Tibial artery (tissue), 4 donors: ENCODE measurements around the gene SBNO2.
A peak's percentile ranks its signal among the peaks of the same experiment; 100 is the strongest.

Source experiments
- DNase-seq, 2 donors: peaks; one replicate each; pipeline ENCODE4 v3.0.0-alpha.2; 2019
- H3K27ac ChIP-seq, 2 donors: fragments of 200-600 bp; sonication (generic) in 1 of 2; 1 replicate in 1 of 2; 2 replicates in 1 of 2; pipeline ENCODE4 v1.5.1; 2018 to 2019; ENCODE audit warnings: mild to moderate bottlenecking in 1 of 2
- H3K27me3 ChIP-seq, 2 donors: fragments of 200-600 bp; sonication (generic) in 1 of 2; one replicate each; pipeline versions ENCODE4 v1.5.1 to v1.6.0; 2016 to 2019
- H3K36me3 ChIP-seq, 3 donors: fragments of 200-600 bp; sonication (generic) in 2 of 3; one replicate each; pipeline ENCODE4 v1.5.1; 2016 to 2019; ENCODE audit warnings: mild to moderate bottlenecking in 2 of 3
- H3K4me1 ChIP-seq, 4 donors: fragments of 200-600 bp; sonication (generic) in 2 of 4; 1 replicate in 3 of 4; 2 replicates in 1 of 4; pipeline ENCODE4 v1.5.1; 2016 to 2019
- H3K4me3 ChIP-seq, 2 donors: fragments of 200-600 bp; sonication (generic) in 1 of 2; 1 replicate in 1 of 2; 2 replicates in 1 of 2; pipeline ENCODE4 v1.5.1; 2018 to 2019; ENCODE audit warnings: mild to moderate bottlenecking in 2 of 2
- H3K9me3 ChIP-seq, 3 donors: fragments of 200-600 bp; sonication (generic) in 1 of 3; one replicate each; pipeline ENCODE4 v1.5.1; 2016 to 2019
- CTCF ChIP-seq, 2 experiments: fragments of 200-600 bp in 1 of 2; fragments of 450-650 bp in 1 of 2; IDR thresholded peaks; one replicate each; pipeline ENCODE4 v1.5.1; 2017 to 2019; ENCODE audit warnings: antibody characterized with exemption in 2 of 2, mild to moderate bottlenecking in 1 of 2, moderate library complexity in 1 of 2
- intact Hi-C: fragments of 100-400 bp; cut with DNase I; formaldehyde crosslinking; loops from one replicate; pipeline ENCODE4 v1.15.0; 2023; ENCODE audit warnings: low total_unique reads

Gene SBNO2

DNA sequence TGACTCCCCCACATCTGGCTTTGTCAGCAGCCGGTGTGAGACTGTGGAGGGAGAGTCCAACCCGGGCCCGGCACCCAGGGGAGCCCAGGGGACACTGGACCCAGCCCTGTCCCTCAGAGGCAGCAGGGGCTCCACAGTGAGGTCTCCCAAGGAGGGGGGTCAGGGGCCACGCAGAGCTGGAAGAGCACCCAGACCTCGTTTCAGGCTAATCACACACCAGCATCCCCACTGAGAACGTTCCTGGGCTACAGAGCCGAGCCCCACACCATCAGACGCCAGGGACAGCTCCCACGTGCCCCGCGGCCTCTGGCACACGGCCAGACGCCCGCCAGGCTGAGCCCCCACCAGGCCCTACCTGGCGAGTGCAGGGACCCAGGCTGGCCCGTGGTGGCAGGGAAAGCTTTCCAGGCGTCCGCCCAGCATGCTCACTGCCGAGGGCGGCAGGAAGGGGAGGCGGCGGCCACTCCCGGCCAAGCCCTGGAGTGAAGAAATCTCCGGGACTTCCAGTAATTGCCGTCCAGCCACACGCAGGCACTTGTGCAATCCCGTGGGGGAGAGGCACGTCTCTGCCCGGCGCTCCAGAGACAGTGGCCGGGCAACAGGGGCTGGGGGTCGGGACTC, 19.2 kb downstream of the SBNO2 start:
- H3K4me3 ChIP-seq, result peak overlapping the region; percentile 1 to 24
- H3K27me3 ChIP-seq, result no peaks in the 10 kb centered on the region
- H3K27ac ChIP-seq, result peak overlapping the region; percentile 79 to 92
- H3K9me3 ChIP-seq, result no peaks in the 10 kb centered on the region
- peaks cover 0 to 69% (median 51%) of the 10 kb centered on the region in 4 donors for H3K4me1 ChIP-seq
- peaks cover 5 to 58% (median 19%) of the 10 kb centered on the region in 3 donors for H3K36me3 ChIP-seq
- TF ChIP-seq CTCF (IDR thresholded peaks at IDR 0.05), result peak in 1 of 2 experiments; percentile 25
- DNase-seq, result peak; percentile 92 to 95
- intact Hi-C loops, result no loop called here

- H3K9me3 ChIP-seq, result no peaks in the 10 kb centered on the region
- no peak for DNase-seq
- H3K36me3 ChIP-seq, result peaks cover 5 to 64% (median 26%) of the 10 kb centered on the region in 3 donors
- no peak for TF ChIP-seq CTCF (IDR thresholded peaks at IDR 0.05)
- intact Hi-C loops, result no loop called here
- H3K4me1 ChIP-seq, result peaks cover 0 to 69% (median 51%) of the 10 kb centered on the region in 4 donors
- H3K4me3 ChIP-seq, result peak overlapping the region; percentile 1 to 24
- peak overlapping the region; percentile 79 to 92 for H3K27ac ChIP-seq
- no peaks in the 10 kb centered on the region for H3K27me3 ChIP-seq
Observed at GRCh38 chr19:1153891-1154730, 20.0 kb downstream of the SBNO2 start.

DNA sequence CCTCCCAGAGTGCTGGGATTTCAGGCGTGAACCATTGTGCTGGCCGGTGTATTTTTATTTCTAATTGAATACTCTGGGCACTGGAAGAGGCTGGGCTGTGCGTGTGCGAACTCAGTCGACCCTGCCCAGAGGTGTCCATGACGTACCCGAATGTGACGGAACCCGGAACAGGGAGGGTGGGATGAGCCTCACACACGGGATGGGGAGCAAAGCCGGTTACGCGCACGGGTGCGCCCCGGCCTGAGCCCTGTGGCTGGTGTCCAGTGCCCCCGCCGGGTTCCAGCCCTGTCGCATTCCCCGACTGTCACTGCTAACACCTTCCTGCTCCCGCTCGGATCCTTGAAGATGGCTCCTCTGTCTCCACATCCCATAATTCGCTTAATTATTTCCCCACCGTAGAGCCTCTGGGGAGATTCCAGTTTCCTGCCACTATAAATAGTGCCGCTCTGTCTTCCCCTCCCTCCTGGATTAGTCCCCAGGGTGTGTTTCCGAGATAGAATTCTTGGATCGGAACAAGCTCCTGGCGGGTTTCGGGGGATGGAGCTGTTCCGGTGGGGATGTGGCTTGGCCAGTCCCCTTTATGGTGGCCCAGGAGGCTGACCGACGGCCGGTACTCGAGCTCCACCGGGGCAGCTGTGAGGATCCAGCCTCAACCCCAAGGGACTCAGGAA, 22.0 kb downstream of the SBNO2 start:
- DNase-seq, result peak in 1 of 2 donors; percentile 51
- no peaks in the 10 kb centered on the region for H3K9me3 ChIP-seq
- H3K27me3 ChIP-seq, result no peaks in the 10 kb centered on the region
- peaks cover 0 to 63% (median 51%) of the 10 kb centered on the region in 4 donors for H3K4me1 ChIP-seq
- intact Hi-C loops, result no loop called here
- TF ChIP-seq CTCF (IDR thresholded peaks at IDR 0.05), result no peak
- H3K4me3 ChIP-seq, result peak overlapping the region; percentile 2 to 3
- H3K36me3 ChIP-seq, result peaks cover 7 to 62% (median 24%) of the 10 kb centered on the region in 3 donors
- peak overlapping the region; percentile 63 to 66 for H3K27ac ChIP-seq

DNA sequence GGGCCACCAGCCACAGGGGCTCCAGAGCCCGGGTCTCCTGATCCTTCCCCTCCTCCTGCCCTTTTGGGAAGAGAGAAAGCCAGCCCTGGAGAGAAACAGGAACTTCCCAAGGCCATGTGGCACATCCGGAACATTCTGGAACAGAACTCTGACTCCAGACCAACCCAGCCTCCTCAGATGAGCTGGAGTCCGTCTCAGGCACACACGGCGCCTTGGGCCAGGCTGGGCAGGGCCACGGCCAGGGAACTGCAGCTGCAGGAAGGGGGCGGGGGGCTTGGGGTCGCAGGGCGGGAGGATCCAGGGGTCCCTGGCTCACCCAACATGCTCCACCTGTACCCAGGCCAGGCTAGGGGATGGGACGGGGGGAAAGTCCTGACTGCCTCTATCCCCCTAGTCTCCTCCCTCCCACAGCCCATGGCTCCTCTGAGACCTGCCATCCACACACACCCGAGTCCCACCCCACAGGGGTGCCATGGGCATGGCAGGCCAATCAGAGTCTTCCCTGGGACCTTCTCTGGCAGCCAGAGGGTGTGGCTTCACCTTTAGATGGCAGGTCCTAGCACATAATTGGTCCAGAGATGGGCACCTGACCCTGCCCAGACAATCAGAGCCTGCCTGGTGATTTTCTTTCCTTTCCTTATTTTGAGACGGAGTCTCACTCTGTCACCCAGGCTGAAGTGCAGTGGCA, 22.9 kb downstream of the SBNO2 start:
- peak in 1 of 2 donors; percentile 44 for DNase-seq
- no peak overlapping the region for H3K4me3 ChIP-seq
- peaks cover 0 to 56% (median 47%) of the 10 kb centered on the region in 4 donors for H3K4me1 ChIP-seq
- intact Hi-C loops, result no loop called here
- H3K36me3 ChIP-seq, result peaks cover 10 to 67% (median 31%) of the 10 kb centered on the region in 3 donors
- H3K9me3 ChIP-seq, result no peaks in the 10 kb centered on the region
- H3K27ac ChIP-seq, result peak overlapping the region; percentile 63 to 66
- H3K27me3 ChIP-seq, result no peaks in the 10 kb centered on the region
- TF ChIP-seq CTCF (IDR thresholded peaks at IDR 0.05), result no peak
